ENCODE measurements around the gene CCDC107. TPM values are rescaled to one million over a fixed set of nuclear protein-coding genes. Genes with fewer than 3 reads are reported as not detected.

Gene CCDC107
- total and polyA plus RNA-seq, 9 of the 15 experiments (the other 6 are each of a cell fraction or from before 2014, with no cell fraction given), result 0.35 to 11.3 (median 6.9) TPM; not detected in 1

- ATAC-seq, result no peak
- Histone ChIP-seq H3K4me3 (no peak overlapping the region), H3K27me3 (ENCODE audit: control insufficient read depth in 2 of 2, insufficient read depth in 2 of 2, low read length in 2 of 2) (no peaks in the 10 kb centered on the region), H4K20me1 (replicated peaks; ENCODE audit: control insufficient read depth, insufficient read depth, low read length) (no peaks in the 10 kb centered on the region), H2AFZ (ENCODE audit: low read depth, low read length) (no peak overlapping the region), H3K9ac (ENCODE audit: insufficient read depth in 1 of 2, low read depth in 2 of 2, low read length in 2 of 2) (no peak overlapping the region), H3K79me2 (ENCODE audit: control insufficient read depth, insufficient read depth, low read length) (no peaks in the 10 kb centered on the region), H3K9me3 (replicated peaks; ENCODE audit: control insufficient read depth, insufficient read depth, low read depth, low read length) (no peaks in the 10 kb centered on the region), H3K36me3 (ENCODE audit: control insufficient read depth, insufficient read depth, low read length) (no peaks in the 10 kb centered on the region), H3K4me2 (ENCODE audit: insufficient read depth, low read length) (no peak overlapping the region), H3K4me1 (replicated peaks in 1 of 2; ENCODE audit: control insufficient read depth in 2 of 2, insufficient read depth in 2 of 2, low read length in 2 of 2) (no peaks in the 10 kb centered on the region), H3K9me1 (ENCODE audit: control insufficient read depth, insufficient read depth, low read length) (no peaks in the 10 kb centered on the region), H3K27ac (ENCODE audit: extremely low read depth, low read depth, low read length) (no peak overlapping the region)
- intact Hi-C loops (cut with micrococcal nuclease), result no loop called here
- in situ Hi-C loops (cut with MboI), result no loop called here
- TF ChIP-seq RBBP5 (IDR thresholded peaks at IDR 0.05; ENCODE audit: borderline replicate concordance, insufficient read depth, low read length, poor library complexity, severe bottlenecking), result no peak
- TF ChIP-seq ZNF436 (CRISPR knock-in tag; IDR thresholded peaks at IDR 0.05), result no peak
- TF ChIP-seq, protein P1, sequence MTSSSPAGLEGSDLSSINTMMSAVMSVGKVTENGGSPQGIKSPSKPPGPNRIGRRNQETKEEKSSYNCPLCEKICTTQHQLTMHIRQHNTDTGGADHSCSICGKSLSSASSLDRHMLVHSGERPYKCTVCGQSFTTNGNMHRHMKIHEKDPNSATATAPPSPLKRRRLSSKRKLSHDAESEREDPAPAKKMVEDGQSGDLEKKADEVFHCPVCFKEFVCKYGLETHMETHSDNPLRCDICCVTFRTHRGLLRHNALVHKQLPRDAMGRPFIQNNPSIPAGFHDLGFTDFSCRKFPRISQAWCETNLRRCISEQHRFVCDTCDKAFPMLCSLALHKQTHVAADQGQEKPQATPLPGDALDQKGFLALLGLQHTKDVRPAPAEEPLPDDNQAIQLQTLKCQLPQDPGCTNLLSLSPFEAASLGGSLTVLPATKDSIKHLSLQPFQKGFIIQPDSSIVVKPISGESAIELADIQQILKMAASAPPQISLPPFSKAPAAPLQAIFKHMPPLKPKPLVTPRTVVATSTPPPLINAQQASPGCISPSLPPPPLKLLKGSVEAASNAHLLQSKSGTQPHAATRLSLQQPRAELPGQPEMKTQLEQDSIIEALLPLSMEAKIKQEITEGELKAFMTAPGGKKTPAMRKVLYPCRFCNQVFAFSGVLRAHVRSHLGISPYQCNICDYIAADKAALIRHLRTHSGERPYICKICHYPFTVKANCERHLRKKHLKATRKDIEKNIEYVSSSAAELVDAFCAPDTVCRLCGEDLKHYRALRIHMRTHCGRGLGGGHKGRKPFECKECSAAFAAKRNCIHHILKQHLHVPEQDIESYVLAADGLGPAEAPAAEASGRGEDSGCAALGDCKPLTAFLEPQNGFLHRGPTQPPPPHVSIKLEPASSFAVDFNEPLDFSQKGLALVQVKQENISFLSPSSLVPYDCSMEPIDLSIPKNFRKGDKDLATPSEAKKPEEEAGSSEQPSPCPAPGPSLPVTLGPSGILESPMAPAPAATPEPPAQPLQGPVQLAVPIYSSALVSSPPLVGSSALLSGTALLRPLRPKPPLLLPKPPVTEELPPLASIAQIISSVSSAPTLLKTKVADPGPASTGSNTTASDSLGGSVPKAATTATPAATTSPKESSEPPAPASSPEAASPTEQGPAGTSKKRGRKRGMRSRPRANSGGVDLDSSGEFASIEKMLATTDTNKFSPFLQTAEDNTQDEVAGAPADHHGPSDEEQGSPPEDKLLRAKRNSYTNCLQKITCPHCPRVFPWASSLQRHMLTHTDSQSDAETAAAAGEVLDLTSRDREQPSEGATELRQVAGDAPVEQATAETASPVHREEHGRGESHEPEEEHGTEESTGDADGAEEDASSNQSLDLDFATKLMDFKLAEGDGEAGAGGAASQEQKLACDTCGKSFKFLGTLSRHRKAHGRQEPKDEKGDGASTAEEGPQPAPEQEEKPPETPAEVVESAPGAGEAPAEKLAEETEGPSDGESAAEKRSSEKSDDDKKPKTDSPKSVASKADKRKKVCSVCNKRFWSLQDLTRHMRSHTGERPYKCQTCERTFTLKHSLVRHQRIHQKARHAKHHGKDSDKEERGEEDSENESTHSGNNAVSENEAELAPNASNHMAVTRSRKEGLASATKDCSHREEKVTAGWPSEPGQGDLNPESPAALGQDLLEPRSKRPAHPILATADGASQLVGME (CRISPR knock-in tag; IDR thresholded peaks at IDR 0.05), result no peak
- TF ChIP-seq ATF1 (CRISPR knock-in tag; IDR thresholded peaks at IDR 0.05), result no peak
- TF ChIP-seq ATF1 (tag; IDR thresholded peaks at IDR 0.05), result no peak
- TF ChIP-seq CHD1 (IDR thresholded peaks at IDR 0.05; ENCODE audit: low read length), result no peak
- TF ChIP-seq ZNF764 (CRISPR knock-in tag; IDR thresholded peaks at IDR 0.05; ENCODE audit: low read depth), result no peak
- no peak for TF ChIP-seq GABPB2 (CRISPR knock-in tag; conservative IDR thresholded peaks at IDR 0.05)
- no peak for TF ChIP-seq MBD1 (CRISPR knock-in tag; IDR thresholded peaks at IDR 0.05)
- no peak for TF ChIP-seq HNRNPUL1 (IDR thresholded peaks at IDR 0.05; ENCODE audit: low read length)
- no peak for TF ChIP-seq NCOA6 (IDR thresholded peaks at IDR 0.05)
- no TSS peak for BruUV-seq (replicated peaks)
- FAIRE-seq, result no peak
- WGBS (ENCODE audit: insufficient coverage, low coverage, missing lambda C conversion rate), result 61% methylated on average over 9 of the region's 9 CpGs
- ChIA-PET CTCF (ENCODE audit: low intra/inter-chr PET ratio) (no interaction called here), POLR2A (no interaction called here)
- DNase-seq (ENCODE audit: extremely low read depth in 1 of 4, low spot score in 3 of 4), result no peak
Measured at GRCh38 chr9:35636135-35636876, 21.8 kb upstream of the CCDC107 start.

All from K562 (cell line).